Keratinocyte (primary cell): ENCODE measurements around the gene TSPYL1. TPM values are rescaled to one million over a fixed set of nuclear protein-coding genes. Genes with fewer than 3 reads are reported as not detected.

ENCODE experiments used
- DNase-seq: peaks from one replicate; pipeline ENCODE4 v3.0.0-alpha.2; 2011; ENCODE audit warnings: low read depth, missing footprints, low spot score
- FAIRE-seq: peaks from 2 replicates; lab custom pipeline; 2011; peaks lifted over from hg19 to GRCh38; lab: Jason Lieb, UNC
- H2AFZ ChIP-seq: 2 replicates; pipeline ENCODE4 v1.6.0; 2012; ENCODE audit warnings: low read length, control low read depth, inconsistent platforms; ENCODE audit not compliant: control insufficient read depth
- H3K27ac ChIP-seq: 2 replicates; pipeline ENCODE4 v1.5.1; 2011; ENCODE audit warnings: low read length; ENCODE audit not compliant: control insufficient read depth, insufficient read depth
- H3K27me3 ChIP-seq: 3 replicates; pipeline ENCODE4 v1.6.0; 2011; ENCODE audit warnings: low read length; ENCODE audit not compliant: control insufficient read depth, insufficient read depth; ENCODE audit errors: extremely low read depth
- H3K36me3 ChIP-seq, 2 experiments: 2 replicates in 1 of 2; 3 replicates in 1 of 2; pipeline ENCODE4 v1.5.1; 2011; ENCODE audit warnings: low read length in 2 of 2, mild to moderate bottlenecking in 1 of 2; ENCODE audit not compliant: control insufficient read depth in 2 of 2, insufficient read depth in 2 of 2; ENCODE audit errors: extremely low read depth in 1 of 2
- H3K4me1 ChIP-seq: 3 replicates; pipeline ENCODE4 v1.5.1; 2011; ENCODE audit warnings: low read length; ENCODE audit not compliant: control insufficient read depth, insufficient read depth; ENCODE audit errors: extremely low read depth
- H3K4me2 ChIP-seq: 3 replicates; pipeline ENCODE4 v1.6.0; 2011; ENCODE audit warnings: low read depth, low read length; ENCODE audit not compliant: control insufficient read depth, insufficient read depth; ENCODE audit errors: extremely low read depth
- H3K4me3 ChIP-seq, 3 experiments: fragments of 200-600 bp in 1 of 3; sonication (generic) in 1 of 3; 2 replicates in 2 of 3; 3 replicates in 1 of 3; pipeline ENCODE4 v1.5.1; 2011 to 2016; ENCODE audit warnings: low read length in 3 of 3, mild to moderate bottlenecking in 3 of 3, control low read depth in 2 of 3, inconsistent platforms in 1 of 3, low read depth in 1 of 3, mixed read lengths in 1 of 3, mixed run types in 1 of 3, moderate library complexity in 1 of 3; ENCODE audit not compliant: control insufficient read depth in 2 of 3, insufficient read depth in 2 of 3; ENCODE audit errors: extremely low read depth in 1 of 3
- H3K79me2 ChIP-seq: 2 replicates; pipeline ENCODE4 v1.6.0; 2012; ENCODE audit warnings: low read length; ENCODE audit not compliant: control insufficient read depth, insufficient read depth
- H3K9ac ChIP-seq: 3 replicates; pipeline ENCODE4 v1.6.0; 2011; ENCODE audit warnings: low read length; ENCODE audit not compliant: control insufficient read depth, insufficient read depth; ENCODE audit errors: extremely low read depth
- H3K9me1 ChIP-seq: 3 replicates; pipeline ENCODE4 v1.6.0; 2011; ENCODE audit warnings: low read length; ENCODE audit not compliant: control insufficient read depth, insufficient read depth; ENCODE audit errors: extremely low read depth
- H3K9me3 ChIP-seq: 2 replicates; pipeline ENCODE4 v1.5.1; 2012; ENCODE audit warnings: low read depth, low read length; ENCODE audit not compliant: control insufficient read depth
- H4K20me1 ChIP-seq: 3 replicates; pipeline ENCODE4 v1.6.0; 2011; ENCODE audit warnings: low read length; ENCODE audit not compliant: control insufficient read depth, insufficient read depth; ENCODE audit errors: extremely low read depth
- CTCF ChIP-seq, 3 experiments: IDR thresholded peaks in 1 of 3; conservative IDR thresholded peaks in 1 of 3; optimal IDR thresholded peaks in 1 of 3; 2 replicates in 2 of 3; 3 replicates in 1 of 3; pipeline versions ENCODE3 to v1.5.1; 2011; ENCODE audit warnings: low read length in 3 of 3, mild to moderate bottlenecking in 3 of 3, moderate library complexity in 2 of 3, control low read depth in 1 of 3, inconsistent platforms in 1 of 3; ENCODE audit not compliant: insufficient read depth in 2 of 3; ENCODE audit errors: extremely low read depth in 1 of 3
- EZH2 ChIP-seq: IDR thresholded peaks from one replicate; pipeline ENCODE4 v1.6.1; 2012; ENCODE audit warnings: inconsistent platforms, mild to moderate bottlenecking, low read length, moderate library complexity
- dilution Hi-C: fragments of 300-500 bp; cut with MboI; formaldehyde crosslinking; loops from one replicate; pipeline ENCODE4 v1.7.0; 2020; ENCODE audit warnings: low sequenced_read_pairs; ENCODE audit not compliant: extremely low pct_ligation_motif_present
- polyA plus RNA-seq, 5 experiments: library from polyadenylated mRNA; depleted of rRNA in 3 of 5; stranded (reverse) in 3 of 5; stranded (forward) in 1 of 5; unstranded in 1 of 5; fragments of >200 nt; gene quantifications; 1 replicate in 1 of 5; 2 replicates in 3 of 5; 3 replicates in 1 of 5; pipeline versions ENCODE4 v1.2.1 to v1.2.3, GENCODE V29; 2011 to 2012; ENCODE audit warnings: missing spikeins in 2 of 5, low read depth in 1 of 5, low replicate concordance in 1 of 5

TSPYL1 gene
- polyA plus RNA-seq, 1 donor (not counting 4 experiments of a cell fraction or from before 2014, with no cell fraction given): 75.6 TPM

GRCh38 chr6:116278854-116279231 lies 887 bp downstream of the TSPYL1 start:
- Histone ChIP-seq H3K9me1 (no peaks in the 10 kb centered on the region), H3K36me3 (peaks cover 3 to 7% of the 10 kb centered on the region in 2 experiments), H3K27ac (peak overlapping the region; percentile 97), H3K9me3 (no peaks in the 10 kb centered on the region), H3K79me2 (peaks cover 49% of the 10 kb centered on the region), H3K4me2 (peak overlapping the region; percentile 83), H3K27me3 (no peaks in the 10 kb centered on the region), H3K9ac (peak overlapping the region; percentile 98), H3K4me3 (peak overlapping the region; percentile 91 to 96 (median 93)), H2AFZ (peak overlapping the region; percentile 92), H4K20me1 (peaks cover 3% of the 10 kb centered on the region), H3K4me1 (peaks cover 15% of the 10 kb centered on the region)
- no peak for FAIRE-seq
- dilution Hi-C loops: no loop called here
- DNase-seq: no peak
- TF ChIP-seq EZH2: no peak

- Histone ChIP-seq H3K79me2 (peaks cover 49% of the 10 kb centered on the region), H3K27me3 (no peaks in the 10 kb centered on the region), H3K4me2 (peak overlapping the region; percentile 83), H2AFZ (no peak overlapping the region), H3K9ac (peak overlapping the region; percentile 98), H3K9me1 (no peaks in the 10 kb centered on the region), H3K27ac (peak overlapping the region; percentile 97), H3K4me1 (peaks cover 15% of the 10 kb centered on the region), H3K36me3 (peaks cover 3 to 7% of the 10 kb centered on the region in 2 experiments), H4K20me1 (peaks cover 3% of the 10 kb centered on the region), H3K9me3 (no peaks in the 10 kb centered on the region), H3K4me3 (peak overlapping the region; percentile 91 to 96 (median 93))
- DNase-seq: no peak
- FAIRE-seq: no peak
- dilution Hi-C loops: no loop called here
- TF ChIP-seq CTCF (optimal IDR thresholded peaks at IDR 0.05 in 1 of 3, IDR thresholded peaks at IDR 0.05 in 1 of 3, conservative IDR thresholded peaks at IDR 0.05 in 1 of 3; ENCODE audit: extremely low read depth in 1 of 3, insufficient read depth in 2 of 3, low read length in 3 of 3): no peak
Measured at GRCh38 chr6:116278481-116278829, 1.3 kb downstream of the TSPYL1 start.

GRCh38 chr6:116277124-116277523 lies 2.6 kb downstream of the TSPYL1 start:
- H3K27ac ChIP-seq: peak overlapping the region; percentile 3
- H3K9me3 ChIP-seq: no peaks in the 10 kb centered on the region
- H3K4me3 ChIP-seq: peak overlapping the region; percentile 71 to 96 (median 93)
- no peaks in the 10 kb centered on the region for H3K27me3 ChIP-seq
- TF ChIP-seq EZH2 (no peak), CTCF (optimal IDR thresholded peaks at IDR 0.05 in 1 of 3, IDR thresholded peaks at IDR 0.05 in 1 of 3, conservative IDR thresholded peaks at IDR 0.05 in 1 of 3; ENCODE audit: extremely low read depth in 1 of 3, insufficient read depth in 2 of 3, low read length in 3 of 3) (no peak)
- FAIRE-seq (no peak), DNase-seq (no peak)
- peak overlapping the region; percentile 43 for H3K9ac ChIP-seq
- H4K20me1 ChIP-seq: peaks cover 3% of the 10 kb centered on the region
- dilution Hi-C loops: no loop called here
- H2AFZ ChIP-seq: no peak overlapping the region
- H3K36me3 ChIP-seq: peaks cover 3 to 7% of the 10 kb centered on the region in 2 experiments
- H3K9me1 ChIP-seq: no peaks in the 10 kb centered on the region
- peak overlapping the region; percentile 83 for H3K4me2 ChIP-seq
- H3K79me2 ChIP-seq: peaks cover 49% of the 10 kb centered on the region
- peaks cover 15% of the 10 kb centered on the region for H3K4me1 ChIP-seq
